GM18858 (cell line): Measurements from ENCODE around the gene FYTTD1.
"Not testable (repeated sequence)": the region's sequence is repeated elsewhere in the genome, so short reads cannot be mapped to it uniquely, and the experiment has no call there.

Experiments
- ATAC-seq: cut with Tn5 transposase; IDR thresholded peaks from one replicate; pipeline ENCODE4 v1.9.1; 2021; ENCODE audit not compliant: unreplicated experiment

The FYTTD1 gene, protein sequence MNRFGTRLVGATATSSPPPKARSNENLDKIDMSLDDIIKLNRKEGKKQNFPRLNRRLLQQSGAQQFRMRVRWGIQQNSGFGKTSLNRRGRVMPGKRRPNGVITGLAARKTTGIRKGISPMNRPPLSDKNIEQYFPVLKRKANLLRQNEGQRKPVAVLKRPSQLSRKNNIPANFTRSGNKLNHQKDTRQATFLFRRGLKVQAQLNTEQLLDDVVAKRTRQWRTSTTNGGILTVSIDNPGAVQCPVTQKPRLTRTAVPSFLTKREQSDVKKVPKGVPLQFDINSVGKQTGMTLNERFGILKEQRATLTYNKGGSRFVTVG

DNA sequence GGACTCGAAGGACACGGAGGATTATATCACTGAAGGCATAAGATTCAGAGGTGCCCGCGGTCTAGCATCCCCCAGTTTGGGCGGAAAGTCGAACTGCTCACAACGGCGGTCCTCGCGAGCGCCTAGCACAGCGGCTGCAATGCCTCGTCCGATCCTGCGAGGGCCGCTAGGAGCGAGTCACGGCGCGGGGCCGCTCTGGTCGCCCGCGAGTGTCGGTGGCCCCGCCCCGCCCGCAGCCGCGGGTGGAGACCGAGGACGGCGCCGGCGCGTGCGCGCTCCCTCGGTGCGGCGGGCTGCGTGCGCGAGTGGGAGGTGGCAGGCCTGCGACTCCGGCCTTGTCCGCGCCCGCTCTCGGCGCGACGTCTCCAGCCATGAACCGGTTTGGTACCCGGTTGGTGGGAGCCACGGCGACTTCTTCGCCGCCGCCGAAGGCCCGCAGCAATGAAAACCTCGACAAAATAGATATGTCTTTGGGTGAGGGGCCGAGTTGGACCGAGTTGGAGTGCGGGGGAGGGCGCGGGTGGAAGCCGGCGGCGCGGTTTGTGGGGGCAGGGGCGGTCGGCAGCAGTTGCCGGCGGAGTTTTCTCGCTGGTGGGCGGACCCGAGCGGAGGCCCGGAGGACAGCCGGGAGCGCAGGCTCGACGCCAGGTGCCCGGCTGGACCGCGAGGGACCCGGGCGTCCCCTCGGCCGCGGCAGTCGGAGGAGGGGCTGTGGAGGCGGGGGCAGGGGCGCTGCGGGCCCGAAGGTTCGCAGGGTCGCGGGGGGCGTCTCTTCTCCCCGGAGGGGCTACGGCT, at the start of gene FYTTD1:
Gene FYTTD1 (plus strand): TSS at position 283 of the 795 bp plus-strand sequence. CDS start 89 bp downstream, at position 372.
- peak; percentile 60 for ATAC-seq

DNA sequence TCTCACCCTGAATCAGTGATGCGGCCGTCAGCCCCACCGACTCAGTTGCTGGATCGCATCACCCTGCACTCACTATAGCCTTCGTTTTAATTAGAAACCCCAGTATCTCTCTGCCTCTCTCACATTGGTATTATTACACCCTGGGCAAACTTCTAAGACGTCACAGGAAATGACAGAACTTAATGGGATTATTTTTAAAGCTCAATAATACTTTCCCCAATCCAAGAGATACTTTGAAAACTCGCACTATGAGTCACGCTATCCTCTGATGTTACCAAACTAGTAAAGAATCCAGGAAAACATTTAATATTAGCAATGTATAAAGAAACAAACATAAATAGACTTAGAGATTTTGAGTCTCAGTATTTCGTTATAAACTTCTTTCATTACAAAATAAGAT, 49.6 kb upstream of the FYTTD1 start:
- no peak for ATAC-seq

DNA sequence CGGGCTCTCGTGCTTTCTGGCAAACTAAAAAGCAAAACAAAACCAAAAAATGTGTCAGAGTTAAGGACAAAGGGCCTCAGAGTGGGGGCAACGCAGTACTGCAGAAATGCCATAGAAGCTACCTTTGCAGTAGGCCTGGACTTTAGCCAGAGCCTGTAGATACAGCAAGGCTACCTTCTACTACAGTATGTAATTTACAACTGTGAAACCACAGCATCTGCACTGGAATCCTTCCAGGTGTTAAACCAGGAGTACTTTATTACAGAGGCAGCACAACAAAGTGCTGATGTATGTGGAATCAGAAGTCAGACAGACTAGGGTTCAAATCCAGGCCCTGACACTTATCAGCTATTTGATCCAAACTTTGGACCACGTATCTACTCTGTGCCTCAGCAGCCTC, 47.8 kb upstream of the FYTTD1 start:
- no peak for ATAC-seq

DNA sequence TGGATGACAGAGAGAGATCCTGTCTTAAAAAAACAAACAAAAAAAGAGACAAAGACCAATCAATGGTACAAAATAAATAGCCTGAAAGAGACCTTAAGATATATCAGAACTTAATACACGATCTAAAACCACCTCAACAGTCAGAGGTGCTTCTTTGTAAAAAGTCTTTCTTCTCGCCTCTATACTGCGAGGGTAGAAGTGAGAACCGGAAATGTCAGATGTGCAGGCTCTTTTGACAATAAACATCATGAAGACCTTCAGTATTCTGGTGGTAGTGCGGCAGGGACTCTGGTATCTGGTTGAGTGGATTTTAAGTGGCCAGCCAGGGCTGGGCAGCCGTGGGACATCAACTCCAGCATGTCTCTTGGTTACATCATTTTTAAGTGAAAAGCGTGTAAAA, 43.0 kb upstream of the FYTTD1 start:
- no peak for ATAC-seq

DNA sequence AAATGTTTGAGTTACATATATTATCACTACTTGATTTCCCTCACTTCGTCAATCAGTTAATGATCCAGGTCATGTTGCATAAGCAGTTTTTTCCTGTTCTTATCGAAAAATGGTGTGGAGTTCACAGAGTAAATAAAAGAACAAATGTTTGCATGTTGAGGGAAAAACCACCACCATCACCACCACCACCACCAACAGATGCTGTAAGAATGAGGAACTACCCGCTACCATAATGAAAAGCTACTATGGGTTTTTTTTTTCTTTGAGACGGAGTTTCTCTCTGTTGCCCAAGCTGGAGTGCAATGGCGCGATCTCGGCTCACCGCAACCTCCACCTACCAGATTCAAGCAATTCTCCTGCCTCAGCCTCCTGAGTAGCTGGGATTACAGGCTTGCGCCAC, 40.5 kb upstream of the FYTTD1 start:
- ATAC-seq = no peak

DNA sequence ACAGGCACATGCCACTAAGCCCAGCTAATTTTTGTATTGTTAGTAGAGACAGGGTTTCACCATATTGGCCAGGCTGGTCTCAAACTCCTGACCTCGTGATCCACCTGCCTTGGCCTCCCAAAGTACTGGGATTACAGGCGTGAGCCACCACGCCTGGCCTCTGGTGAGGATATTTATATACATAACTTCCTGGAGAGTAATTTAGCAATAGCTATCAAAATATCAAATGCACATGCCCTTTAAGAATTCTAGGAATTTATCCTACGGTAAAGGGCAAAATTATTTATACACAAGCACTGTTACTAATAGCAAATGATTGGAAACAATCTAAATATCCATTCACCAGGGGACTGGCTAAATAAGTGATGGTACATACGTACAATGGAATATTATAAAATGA, 38.7 kb upstream of the FYTTD1 start:
- not testable (repeated sequence) for ATAC-seq

DNA sequence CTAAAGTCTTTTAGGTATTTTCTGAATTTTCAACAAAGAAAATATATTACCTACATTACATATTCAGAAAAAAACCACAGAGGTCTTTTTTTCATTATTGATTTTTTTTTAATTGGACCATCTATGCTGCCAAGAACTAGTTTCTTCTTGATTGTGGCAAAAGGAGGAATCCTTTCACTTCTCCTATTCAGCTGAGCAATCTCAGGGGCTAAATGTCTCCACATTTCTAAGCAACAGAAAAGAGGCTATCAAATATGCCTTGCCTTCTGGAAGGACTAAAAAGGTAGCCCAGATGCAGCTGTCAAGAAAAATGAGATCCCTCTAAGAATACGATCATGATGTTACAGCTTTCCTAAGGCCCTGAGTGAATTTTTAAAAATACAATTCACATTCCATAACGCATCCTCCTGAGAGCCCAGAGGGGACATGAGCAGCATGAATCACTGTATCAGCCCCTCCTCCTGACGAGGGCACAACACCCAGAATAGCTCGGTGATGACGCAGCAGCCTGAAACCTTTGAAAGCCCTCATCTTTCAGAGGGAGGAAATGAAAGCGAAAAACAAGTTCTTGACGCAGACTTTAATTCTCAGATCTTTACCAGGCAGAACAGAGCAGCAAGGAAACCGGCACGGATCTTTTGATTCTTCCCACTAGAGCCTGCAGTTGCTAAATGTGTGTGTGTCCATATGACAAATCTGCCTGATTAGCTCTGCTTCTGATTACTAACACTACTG, 37.5 kb upstream of the FYTTD1 start:
- peak; percentile 75 for ATAC-seq

DNA sequence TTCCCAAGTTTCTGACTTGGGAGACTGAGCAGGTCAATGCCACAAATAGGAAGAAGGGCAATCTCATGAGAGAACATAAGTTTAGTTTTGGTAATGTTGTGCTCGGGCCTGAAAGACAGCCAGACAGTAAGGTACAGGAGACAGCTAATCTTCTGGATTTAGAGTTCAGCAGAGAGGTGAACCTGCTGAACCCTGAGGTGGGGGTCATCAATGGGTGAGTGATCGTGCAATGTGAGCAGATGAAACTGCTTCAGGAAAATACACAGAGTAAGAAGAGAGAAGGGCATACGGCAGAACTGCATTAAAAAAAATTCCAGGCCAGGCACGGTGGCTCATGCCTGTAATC, 36.2 kb upstream of the FYTTD1 start:
- no peak for ATAC-seq

DNA sequence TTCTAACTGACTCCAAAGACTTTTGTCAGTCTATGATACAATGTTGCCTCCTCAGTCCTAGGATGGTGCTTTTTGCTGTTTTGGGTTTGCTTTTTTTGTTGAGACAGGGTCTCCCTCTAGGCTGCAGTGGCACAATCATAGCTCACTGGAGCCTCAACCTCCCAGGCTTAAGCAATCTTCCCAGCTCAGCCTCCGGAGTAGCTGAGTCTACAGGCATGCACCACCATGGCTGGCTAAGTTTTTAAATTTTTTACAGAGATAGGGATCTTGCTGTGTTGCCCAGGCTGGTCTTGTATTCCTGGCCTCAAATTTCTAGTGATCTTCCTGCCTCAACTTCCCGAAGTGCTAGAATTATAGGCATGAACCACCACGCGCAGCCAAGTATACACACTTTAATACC, 35.4 kb upstream of the FYTTD1 start:
- ATAC-seq = no peak

DNA sequence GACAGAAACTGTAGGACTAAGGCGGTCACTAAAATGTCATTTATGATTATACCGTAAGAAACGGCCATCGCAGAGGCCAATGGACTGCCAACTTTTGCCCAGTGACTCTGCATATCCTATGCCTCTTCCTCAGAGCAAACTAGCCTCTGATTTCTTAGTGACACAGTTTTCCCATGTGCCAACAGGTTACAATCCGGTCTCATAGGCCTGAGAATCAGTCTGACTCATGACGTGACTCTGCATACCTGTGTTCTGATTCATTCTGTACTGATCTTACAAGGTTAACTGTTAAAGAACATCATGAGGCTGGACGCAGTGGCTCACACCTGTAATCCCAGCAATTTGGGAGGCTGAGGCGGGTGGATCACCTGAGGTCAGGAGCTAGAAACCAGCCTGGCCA, 30.8 kb upstream of the FYTTD1 start:
- no peak for ATAC-seq

DNA sequence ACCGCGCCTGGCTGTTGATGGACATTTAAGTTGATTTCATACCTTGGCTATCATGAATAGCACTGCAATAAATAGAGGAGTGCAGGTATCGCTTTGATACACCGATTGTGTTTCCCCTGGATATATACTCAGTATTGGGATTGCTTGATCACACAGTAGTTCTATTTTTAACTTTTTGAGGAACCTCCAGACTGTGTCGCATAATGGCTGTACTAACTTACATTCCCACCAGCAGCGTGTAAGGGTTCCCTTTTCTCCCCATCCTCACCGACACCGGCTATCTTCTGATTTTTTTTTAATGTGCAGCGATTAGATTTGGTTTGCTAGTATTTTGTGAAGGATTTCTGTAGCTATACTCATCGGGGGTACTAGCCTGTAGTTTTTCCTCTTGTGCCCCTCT, 29.0 kb upstream of the FYTTD1 start:
- no peak for ATAC-seq

DNA sequence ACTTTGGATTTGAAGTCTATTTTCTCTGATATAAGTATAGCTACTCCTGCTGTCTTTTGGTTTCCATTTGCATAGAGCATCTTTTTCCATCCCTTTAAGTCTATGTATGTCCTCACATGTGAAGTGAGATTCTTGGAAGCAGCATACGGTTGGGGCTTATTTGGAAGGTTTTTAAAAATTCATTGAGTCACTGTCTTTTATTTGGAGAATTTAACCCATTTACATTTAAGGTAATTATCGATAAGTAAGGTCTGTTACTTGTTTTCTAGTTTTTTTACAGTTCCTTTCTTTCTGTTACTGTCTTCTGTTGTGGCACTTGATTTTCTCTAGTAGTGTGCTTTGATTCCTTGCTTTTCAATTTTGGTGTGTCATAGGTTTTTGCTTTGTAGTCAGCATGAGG, 26.9 kb upstream of the FYTTD1 start:
- no peak for ATAC-seq

DNA sequence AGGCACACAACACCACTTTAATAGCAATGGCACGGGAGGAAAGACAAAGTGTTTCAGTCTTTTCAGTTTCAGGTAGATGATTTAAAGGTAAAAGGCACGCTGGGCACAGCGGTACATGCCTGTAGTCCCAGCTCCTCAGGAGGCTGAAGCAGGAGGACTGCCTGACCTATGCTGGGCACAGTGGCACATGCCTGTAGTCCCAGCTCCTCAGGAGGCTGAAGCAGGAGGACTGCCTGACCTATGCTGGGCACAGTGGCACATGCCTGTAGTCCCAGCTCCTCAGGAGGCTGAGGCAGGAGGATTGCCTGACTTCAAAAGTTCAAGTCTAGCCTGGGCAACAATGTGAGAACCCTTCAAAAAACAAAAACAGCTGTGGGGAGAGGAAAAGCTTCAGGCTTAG, 21.8 kb upstream of the FYTTD1 start:
- ATAC-seq = not testable (repeated sequence)

DNA sequence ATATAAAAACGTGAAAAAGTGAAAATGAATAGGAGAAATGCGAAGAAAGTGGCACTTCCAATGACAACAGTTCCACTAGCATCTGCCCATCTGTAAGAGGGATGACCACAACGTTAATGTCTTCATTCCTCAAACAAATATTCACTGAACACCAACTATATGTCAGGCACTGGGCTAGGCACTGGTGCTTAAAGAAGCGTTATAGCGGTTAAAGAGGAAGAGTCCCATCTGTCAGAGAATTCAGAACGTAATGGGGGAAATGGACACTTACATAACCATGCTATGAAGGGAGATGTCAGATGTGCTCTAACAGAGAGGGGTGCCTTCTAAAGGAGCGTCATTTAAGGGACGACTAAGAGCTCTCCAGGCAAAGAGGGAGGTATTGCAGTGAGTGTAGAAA, 21.2 kb upstream of the FYTTD1 start:
- ATAC-seq = no peak

DNA sequence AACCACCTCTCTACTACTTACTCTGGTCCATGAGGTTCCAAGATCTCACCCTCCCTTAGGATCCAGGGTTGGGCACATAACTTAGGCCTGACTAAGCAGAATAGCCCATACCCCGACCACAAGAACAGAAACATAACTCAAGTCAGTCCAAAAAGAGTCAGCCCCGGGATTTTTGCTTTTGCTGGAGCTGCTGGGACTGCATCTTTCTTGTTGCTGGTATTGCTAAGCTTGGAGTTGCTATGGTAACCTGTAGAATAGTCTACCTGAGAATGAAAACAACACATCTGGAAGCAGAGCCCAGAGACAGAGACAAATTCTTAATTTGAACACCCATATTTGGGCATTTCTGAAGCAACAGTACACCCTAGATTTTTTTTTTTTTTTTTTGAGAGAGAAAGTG, 19.5 kb upstream of the FYTTD1 start:
- ATAC-seq = no peak

DNA sequence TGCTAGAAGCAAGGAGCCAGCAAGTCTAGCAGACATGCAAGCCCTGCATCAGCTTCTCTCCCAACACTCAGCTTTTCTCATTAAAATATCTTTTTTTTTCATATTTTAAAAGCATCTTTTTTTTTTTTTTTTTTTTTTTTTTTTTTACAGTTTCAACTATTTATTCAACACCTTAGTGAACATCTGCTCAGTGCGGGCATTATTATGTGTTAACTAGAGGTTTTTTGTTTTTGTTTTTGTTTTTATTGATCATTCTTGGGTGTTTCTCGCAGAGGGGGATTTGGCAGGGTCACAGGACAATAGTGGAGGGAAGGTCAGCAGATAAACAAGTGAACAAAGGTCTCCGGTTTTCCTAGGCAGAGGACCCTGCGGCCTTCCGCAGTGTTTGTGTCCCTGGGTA, 18.9 kb upstream of the FYTTD1 start:
- not testable (repeated sequence) for ATAC-seq

DNA sequence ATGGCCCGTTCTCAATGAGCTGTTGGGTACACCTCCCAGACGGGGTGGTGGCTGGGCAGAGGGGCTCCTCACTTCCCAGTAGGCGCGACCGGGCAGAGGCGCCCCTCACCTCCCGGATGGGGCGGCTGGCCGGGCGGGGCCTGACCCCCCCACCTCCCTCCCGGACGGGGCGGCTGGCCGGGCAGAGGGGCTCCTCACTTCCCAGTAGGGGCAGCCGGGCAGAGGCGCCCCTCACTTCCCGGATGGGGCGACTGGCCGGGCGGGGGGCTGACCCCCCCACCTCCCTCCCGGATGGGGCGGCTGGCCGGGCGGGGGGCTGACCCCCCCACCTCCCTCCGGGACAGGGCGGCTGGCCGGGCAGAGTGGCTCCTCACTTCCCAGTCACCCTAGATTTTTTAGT, 18.2 kb upstream of the FYTTD1 start:
- ATAC-seq = not testable (repeated sequence)

DNA sequence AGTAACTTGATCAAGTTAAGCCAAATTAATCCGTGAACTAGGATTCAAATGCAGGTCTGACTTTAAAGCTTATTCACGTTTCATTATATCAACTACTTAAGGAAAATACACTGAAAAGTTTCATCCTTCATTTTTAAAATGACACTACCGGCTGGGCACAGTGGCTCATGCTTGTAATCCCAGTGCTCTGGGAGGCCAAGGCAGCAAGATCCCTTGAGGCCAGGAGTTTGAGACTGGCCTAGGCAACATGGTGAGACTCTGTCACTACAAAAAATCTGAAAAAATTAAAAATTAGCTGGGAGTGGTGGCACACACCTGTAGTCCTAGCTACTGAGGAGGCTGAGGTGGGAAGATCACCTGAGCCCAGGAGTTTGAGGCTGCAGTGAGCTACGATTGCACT, 16.6 kb upstream of the FYTTD1 start:
- ATAC-seq = no peak

DNA sequence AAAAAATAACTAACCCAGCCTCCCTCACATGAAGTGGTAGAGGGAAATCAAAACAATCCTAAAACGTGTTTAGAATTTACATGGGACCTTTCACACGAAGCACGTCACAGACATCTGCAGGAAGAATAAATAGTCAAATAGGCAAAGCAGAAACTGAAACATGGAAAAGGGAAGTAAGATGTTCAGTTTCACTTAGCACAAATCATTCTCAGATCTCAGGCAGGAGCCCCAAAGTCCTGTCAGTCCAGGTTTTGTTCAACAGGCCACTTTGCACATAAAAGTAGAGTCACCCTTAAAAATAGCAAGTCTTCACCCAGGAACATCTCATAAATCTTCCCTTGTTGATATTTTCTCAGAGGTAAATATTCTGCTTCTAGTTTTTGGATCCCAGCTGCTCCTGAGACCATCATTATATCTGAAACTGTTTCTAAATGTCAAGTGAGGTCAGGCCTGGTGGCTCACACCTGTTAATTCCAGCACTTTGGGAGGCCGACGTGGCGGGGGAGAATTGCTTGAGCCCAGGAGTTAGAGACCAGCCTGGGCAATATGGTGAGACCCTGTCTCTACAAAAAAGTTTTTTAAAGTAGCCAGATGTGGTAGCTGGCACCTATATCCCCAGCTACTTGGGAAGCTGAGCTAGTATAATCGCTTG, 14.9 kb upstream of the FYTTD1 start:
- ATAC-seq = peak; percentile 49

DNA sequence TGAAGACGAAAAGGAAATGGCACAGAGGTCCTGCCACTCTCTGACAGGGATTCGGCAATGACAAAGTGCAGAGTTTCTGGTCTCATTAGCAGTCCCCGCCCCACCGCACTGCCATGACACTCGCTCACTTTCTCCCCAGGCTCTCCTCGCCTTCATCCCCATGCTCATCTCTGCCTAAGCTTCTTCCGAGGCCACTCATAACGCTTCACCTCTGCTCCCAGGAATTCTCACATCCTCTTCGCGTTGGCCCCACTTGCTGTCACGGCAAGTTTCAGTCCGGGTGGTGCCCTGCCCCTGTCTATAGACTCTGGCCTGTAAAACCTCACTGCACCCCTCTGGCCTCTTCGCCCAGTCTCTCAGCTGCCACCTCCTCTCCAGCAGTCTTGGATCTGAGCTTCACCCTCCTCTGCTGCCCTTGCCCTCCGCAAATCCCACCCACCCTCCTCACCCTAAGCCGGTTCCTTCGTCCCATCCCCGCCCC, 13.6 kb upstream of the FYTTD1 start:
- ATAC-seq = no peak
